Activated naive CD4-positive, alpha-beta T cell treated with anti-CD3 and anti-CD28 coated beads, Interleukin-2, amount 10 ng/mL, durations not matched to agents 7 days and 5 days (primary cell): ENCODE results near the gene DNALI1.
A peak's percentile ranks its signal among the peaks of the same experiment; 100 is the strongest.
"Not testable (repeated sequence)": the region's sequence is repeated elsewhere in the genome, so short reads cannot be mapped to it uniquely, and the experiment has no call there.

Experiments
- CTCF ChIA-PET: fragments of 350-600 bp; sonication (Branson Sonifier 250); formaldehyde crosslinking; loops from one replicate; lab custom pipeline; 2021; ENCODE audit warnings: antibody characterized with exemption; lab: Charles Lee
- DNase-seq: peaks from one replicate; pipeline ENCODE4 v3.0.0-alpha.2; 2020
- H3K27ac Mint-ChIP-seq: one replicate; pipeline ENCODE4 v1.8.0; 2021; ENCODE audit warnings: mild to moderate bottlenecking, moderate library complexity, mixed read lengths
- H3K27me3 Mint-ChIP-seq: one replicate; pipeline ENCODE4 v1.8.0; 2021; ENCODE audit warnings: mild to moderate bottlenecking, mixed read lengths
- H3K36me3 Mint-ChIP-seq: one replicate; pipeline ENCODE4 v1.8.0; 2021; ENCODE audit warnings: mixed read lengths
- H3K4me1 Mint-ChIP-seq: one replicate; pipeline ENCODE4 v1.8.0; 2021; ENCODE audit warnings: mixed read lengths
- H3K4me3 Mint-ChIP-seq: one replicate; pipeline ENCODE4 v1.8.0; 2021; ENCODE audit warnings: mild to moderate bottlenecking, moderate library complexity, mixed read lengths
- H3K9me3 Mint-ChIP-seq: one replicate; pipeline ENCODE4 v1.8.0; 2021; ENCODE audit warnings: mixed read lengths

The DNALI1 gene

GRCh38 chr1:37556712-37557196 lies at the start of gene DNALI1:
Gene DNALI1 (plus strand): TSS chr1:37556940. CDS start chr1:37556995, 55 bp downstream.
- Mint-ChIP-seq H3K27ac (no peak within 1 kb of the TSS), H3K4me1 (peaks cover 50% of the 10 kb centered on the region), H3K36me3 (peaks cover 24% of the 10 kb centered on the region), H3K9me3 (peaks cover 4% of the 10 kb centered on the region), H3K4me3 (no peak within 1 kb of the TSS), H3K27me3 (peaks cover 14% of the 10 kb centered on the region)
- peak; percentile 55 for DNase-seq
- CTCF ChIA-PET: interaction anchor here (1.1 kb wide), 1 partner anchor 70 kb away, joined by 3 read pairs; no protein-coding TSS in a partner anchor

- H3K4me1 Mint-ChIP-seq: peaks cover 30% of the 10 kb centered on the region
- CTCF ChIA-PET: interaction anchor here (0.6 to 2.0 kb wide), 8 partner anchors 8 to 173 kb away, joined by 3 to 9 read pairs (median 4); partner anchors contain the start of gene ZC3H12A
- no peak overlapping the region for H3K27ac Mint-ChIP-seq
- H3K9me3 Mint-ChIP-seq: no peaks in the 10 kb centered on the region
- no peak for DNase-seq
- peaks cover 47% of the 10 kb centered on the region for H3K36me3 Mint-ChIP-seq
- H3K4me3 Mint-ChIP-seq: no peak overlapping the region
- no peaks in the 10 kb centered on the region for H3K27me3 Mint-ChIP-seq
Observed at GRCh38 chr1:37509181-37509580, 47.6 kb upstream of the DNALI1 start.

- peak overlapping the region; percentile 88 for H3K4me3 Mint-ChIP-seq
- H3K4me1 Mint-ChIP-seq: peaks cover 40% of the 10 kb centered on the region
- H3K9me3 Mint-ChIP-seq: no peaks in the 10 kb centered on the region
- H3K27me3 Mint-ChIP-seq: peaks cover 4% of the 10 kb centered on the region
- H3K36me3 Mint-ChIP-seq: peaks cover 23% of the 10 kb centered on the region
- H3K27ac Mint-ChIP-seq: peak overlapping the region; percentile 86
- CTCF ChIA-PET: interaction anchor here (1.1 to 2.4 kb wide), 8 partner anchors 8 to 59 kb away, joined by 3 to 17 read pairs (median 4); no protein-coding TSS in a partner anchor
- peak; percentile 62 for DNase-seq
Observed at GRCh38 chr1:37513795-37514349, 42.9 kb upstream of the DNALI1 start.

GRCh38 chr1:37514350-37515184 lies 42.2 kb upstream of the DNALI1 start, which contains the start of gene MEAF6:
Gene MEAF6 (minus strand): TSS chr1:37514766. CDS start chr1:37514746, 20 bp downstream.
- H3K27me3 Mint-ChIP-seq: peaks cover 4% of the 10 kb centered on the region
- CTCF ChIA-PET: interaction anchor here (0.7 to 2.4 kb wide), 12 partner anchors 9 to 64 kb away, joined by 3 to 17 read pairs (median 4); no protein-coding TSS in a partner anchor
- peak within 1 kb of the TSS; percentile 96 for H3K27ac Mint-ChIP-seq
- peak; percentile 87 for DNase-seq
- H3K4me1 Mint-ChIP-seq: peaks cover 40% of the 10 kb centered on the region
- peak within 1 kb of the TSS; percentile 88 for H3K4me3 Mint-ChIP-seq
- H3K36me3 Mint-ChIP-seq: peaks cover 17% of the 10 kb centered on the region
- H3K9me3 Mint-ChIP-seq: no peaks in the 10 kb centered on the region

- Mint-ChIP-seq H3K36me3 (peaks cover 17% of the 10 kb centered on the region), H3K4me1 (peaks cover 44% of the 10 kb centered on the region)
- CTCF ChIA-PET: interaction anchor here (0.7 to 2.4 kb wide), 13 partner anchors 9 to 63 kb away, joined by 3 to 17 read pairs (median 4); no protein-coding TSS in a partner anchor
Observed at GRCh38 chr1:37515185-37516034, 41.3 kb upstream of the DNALI1 start.

GRCh38 chr1:37517569-37517968 lies 39.2 kb upstream of the DNALI1 start:
- H3K27ac Mint-ChIP-seq: no peak overlapping the region
- no peak for DNase-seq
- CTCF ChIA-PET: no interaction called here

More at GRCh38 chr1:37515185-37516034, 41.3 kb upstream of the DNALI1 start:
- Mint-ChIP-seq H3K4me3 (peak overlapping the region; percentile 87), H3K27me3 (peaks cover 4% of the 10 kb centered on the region), H3K27ac (peak overlapping the region; percentile 96), H3K9me3 (no peaks in the 10 kb centered on the region)
- DNase-seq: no peak

GRCh38 chr1:37518241-37518640 lies 38.5 kb upstream of the DNALI1 start:
- peaks cover 34% of the 10 kb centered on the region for H3K4me1 Mint-ChIP-seq
- CTCF ChIA-PET, H3K36me3 Mint-ChIP-seq, H3K27ac Mint-ChIP-seq, H3K27me3 Mint-ChIP-seq, DNase-seq, H3K4me3 Mint-ChIP-seq, H3K9me3 Mint-ChIP-seq: not testable (repeated sequence)

More at GRCh38 chr1:37517569-37517968, 39.2 kb upstream of the DNALI1 start:
- Mint-ChIP-seq H3K27me3 (peaks cover 4% of the 10 kb centered on the region), H3K36me3 (peaks cover 6% of the 10 kb centered on the region), H3K4me1 (peaks cover 38% of the 10 kb centered on the region), H3K9me3 (no peaks in the 10 kb centered on the region), H3K4me3 (no peak overlapping the region)

GRCh38 chr1:37518929-37519328 lies 37.8 kb upstream of the DNALI1 start:
- not testable (repeated sequence) for H3K9me3 Mint-ChIP-seq, H3K36me3 Mint-ChIP-seq, H3K27me3 Mint-ChIP-seq
- peak; percentile 60 for DNase-seq
- CTCF ChIA-PET: interaction anchor here (1.0 kb wide), 1 partner anchor 163 kb away, joined by 3 read pairs; no protein-coding TSS in a partner anchor
- Mint-ChIP-seq H3K4me1 (peaks cover 29% of the 10 kb centered on the region), H3K27ac (peak overlapping the region; percentile 78), H3K4me3 (peak overlapping the region; percentile 71)

GRCh38 chr1:37519613-37520012 lies 37.1 kb upstream of the DNALI1 start:
- H3K4me3 Mint-ChIP-seq: peak overlapping the region; percentile 71
- peak; percentile 21 for DNase-seq
- peaks cover 4% of the 10 kb centered on the region for H3K27me3 Mint-ChIP-seq
- H3K27ac Mint-ChIP-seq: peak overlapping the region; percentile 78
- H3K9me3 Mint-ChIP-seq: peaks cover 8% of the 10 kb centered on the region
- CTCF ChIA-PET: interaction anchor here (1.0 kb wide), 1 partner anchor 162 kb away, joined by 3 read pairs; no protein-coding TSS in a partner anchor
- no peaks in the 10 kb centered on the region for H3K36me3 Mint-ChIP-seq
- H3K4me1 Mint-ChIP-seq: peaks cover 29% of the 10 kb centered on the region

GRCh38 chr1:37529888-37530287 lies 26.9 kb upstream of the DNALI1 start:
- H3K9me3 Mint-ChIP-seq, H3K4me1 Mint-ChIP-seq, CTCF ChIA-PET, H3K27ac Mint-ChIP-seq, H3K4me3 Mint-ChIP-seq, H3K36me3 Mint-ChIP-seq, H3K27me3 Mint-ChIP-seq, DNase-seq: not testable (repeated sequence)

- not testable (repeated sequence) for H3K9me3 Mint-ChIP-seq, H3K27me3 Mint-ChIP-seq, H3K4me3 Mint-ChIP-seq, H3K4me1 Mint-ChIP-seq, DNase-seq
- CTCF ChIA-PET: interaction anchor here (0.7 to 1.4 kb wide), 2 partner anchors 32 to 61 kb away, joined by 3 read pairs; no protein-coding TSS in a partner anchor
- Mint-ChIP-seq H3K27ac (peak overlapping the region; percentile 45), H3K36me3 (peaks cover 17% of the 10 kb centered on the region)
Observed at GRCh38 chr1:37532418-37533156, 24.2 kb upstream of the DNALI1 start.

GRCh38 chr1:37533317-37534093 lies 23.2 kb upstream of the DNALI1 start:
- CTCF ChIA-PET: interaction anchor here (1.4 kb wide), 1 partner anchor 31 kb away, joined by 3 read pairs; no protein-coding TSS in a partner anchor
- no peaks in the 10 kb centered on the region for H3K9me3 Mint-ChIP-seq
- H3K27ac Mint-ChIP-seq: no peak overlapping the region
- no peaks in the 10 kb centered on the region for H3K27me3 Mint-ChIP-seq
- peaks cover 3% of the 10 kb centered on the region for H3K4me1 Mint-ChIP-seq
- H3K36me3 Mint-ChIP-seq: peaks cover 23% of the 10 kb centered on the region
- no peak overlapping the region for H3K4me3 Mint-ChIP-seq
- DNase-seq: no peak
